Omental fat pad (tissue), 4 donors: ENCODE results near the gene SPATA31C2. TPM values are rescaled to one million over a fixed set of nuclear protein-coding genes. Genes with fewer than 3 reads are reported as not detected.
"Not testable (repeated sequence)": the region's sequence is repeated elsewhere in the genome, so short reads cannot be mapped to it uniquely, and the experiment has no call there.

Experiments used
- ATAC-seq: fragments of 150-250 bp; one replicate; pipeline ENCODE4 v1.9.1; 2016; ENCODE audit warnings: mild to moderate bottlenecking, moderate library complexity; ENCODE audit not compliant: low FRiP score
- DNase-seq: peaks from one replicate; pipeline ENCODE4 v3.0.0-alpha.2; 2019; ENCODE audit warnings: low spot score
- total RNA-seq, 4 donors: library from RNA; depleted of rRNA; stranded (reverse); fragments of >200 nt; gene quantifications; one replicate each; pipeline ENCODE4 v1.1.0, GENCODE V29; 2016
- TF ChIP-seq, protein P1 (sequence below), 3 donors: fragments of 450-650 bp; IDR thresholded peaks; one replicate each; pipeline ENCODE4 v1.5.1; 2016 to 2017; ENCODE audit warnings: antibody characterized with exemption in 3 of 3, mild to moderate bottlenecking in 3 of 3, moderate library complexity in 2 of 3

Gene SPATA31C2
- total RNA-seq, 4 donors from 2014 or later: not detected

DNA sequence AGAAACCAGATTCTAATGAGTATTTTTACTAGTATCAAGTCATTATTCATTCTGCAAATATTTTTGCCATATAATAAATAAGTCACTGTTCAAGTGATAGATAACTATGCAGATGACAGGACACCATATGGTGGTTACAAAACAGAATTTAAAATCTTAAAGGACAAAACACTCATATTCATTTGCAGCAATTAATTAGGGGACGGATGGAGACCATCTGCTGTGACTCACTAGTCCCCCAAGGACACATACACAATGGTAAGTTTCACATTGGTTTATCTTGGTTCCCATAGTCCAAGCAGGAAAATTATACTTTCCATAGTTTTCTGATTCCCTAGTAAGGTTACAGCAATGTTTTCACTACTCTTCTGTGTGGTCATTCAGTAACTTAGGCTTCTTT lies 28.4 kb upstream of the SPATA31C2 start:
- TF ChIP-seq, protein P1, sequence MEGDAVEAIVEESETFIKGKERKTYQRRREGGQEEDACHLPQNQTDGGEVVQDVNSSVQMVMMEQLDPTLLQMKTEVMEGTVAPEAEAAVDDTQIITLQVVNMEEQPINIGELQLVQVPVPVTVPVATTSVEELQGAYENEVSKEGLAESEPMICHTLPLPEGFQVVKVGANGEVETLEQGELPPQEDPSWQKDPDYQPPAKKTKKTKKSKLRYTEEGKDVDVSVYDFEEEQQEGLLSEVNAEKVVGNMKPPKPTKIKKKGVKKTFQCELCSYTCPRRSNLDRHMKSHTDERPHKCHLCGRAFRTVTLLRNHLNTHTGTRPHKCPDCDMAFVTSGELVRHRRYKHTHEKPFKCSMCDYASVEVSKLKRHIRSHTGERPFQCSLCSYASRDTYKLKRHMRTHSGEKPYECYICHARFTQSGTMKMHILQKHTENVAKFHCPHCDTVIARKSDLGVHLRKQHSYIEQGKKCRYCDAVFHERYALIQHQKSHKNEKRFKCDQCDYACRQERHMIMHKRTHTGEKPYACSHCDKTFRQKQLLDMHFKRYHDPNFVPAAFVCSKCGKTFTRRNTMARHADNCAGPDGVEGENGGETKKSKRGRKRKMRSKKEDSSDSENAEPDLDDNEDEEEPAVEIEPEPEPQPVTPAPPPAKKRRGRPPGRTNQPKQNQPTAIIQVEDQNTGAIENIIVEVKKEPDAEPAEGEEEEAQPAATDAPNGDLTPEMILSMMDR (IDR thresholded peaks at IDR 0.05): no peak
- no peak for DNase-seq
- no peak for ATAC-seq

DNA sequence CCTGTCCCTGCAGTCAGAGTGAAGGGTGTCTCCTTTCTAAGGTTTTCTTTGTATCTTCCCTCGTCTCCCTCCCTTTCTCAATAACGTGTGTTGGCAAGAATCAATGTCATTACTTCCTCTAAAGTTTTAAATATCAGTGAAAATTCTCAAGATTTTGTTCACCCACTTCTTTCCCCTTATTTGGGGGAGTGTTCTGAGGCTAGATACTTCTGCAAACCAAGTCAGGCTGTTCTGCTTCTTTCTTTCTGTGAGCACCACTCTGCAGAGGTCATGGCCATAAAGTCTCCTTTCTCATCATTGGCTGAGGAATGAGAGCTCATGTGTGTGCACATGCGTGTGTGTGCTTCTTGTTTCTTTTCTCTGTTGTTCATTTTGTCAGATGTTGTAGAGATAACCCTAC lies 26.6 kb upstream of the SPATA31C2 start:
- no peak for DNase-seq
- no peak for ATAC-seq
- TF ChIP-seq, protein P1 (IDR thresholded peaks at IDR 0.05): no peak

DNA sequence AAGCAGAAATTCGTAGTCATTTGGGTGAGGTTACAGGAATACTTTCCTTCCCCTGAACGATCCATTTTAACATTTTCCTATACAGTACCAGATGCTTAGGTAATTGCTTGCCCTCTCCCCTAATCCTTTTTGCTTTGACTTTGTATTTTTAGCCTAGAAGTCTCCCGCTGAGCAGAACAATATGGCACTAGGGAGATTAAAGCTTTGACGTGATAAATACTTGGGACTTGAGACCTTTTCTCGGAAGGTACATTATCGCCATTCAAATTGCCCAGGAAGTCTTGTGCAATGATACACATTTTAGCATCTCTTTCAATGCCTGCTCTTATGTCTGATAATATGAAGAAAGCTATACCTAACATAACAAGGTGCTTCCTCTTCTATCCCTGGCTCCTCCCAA lies 22.9 kb upstream of the SPATA31C2 start:
- no peak for ATAC-seq
- TF ChIP-seq, protein P1 (IDR thresholded peaks at IDR 0.05): no peak
- DNase-seq: no peak

DNA sequence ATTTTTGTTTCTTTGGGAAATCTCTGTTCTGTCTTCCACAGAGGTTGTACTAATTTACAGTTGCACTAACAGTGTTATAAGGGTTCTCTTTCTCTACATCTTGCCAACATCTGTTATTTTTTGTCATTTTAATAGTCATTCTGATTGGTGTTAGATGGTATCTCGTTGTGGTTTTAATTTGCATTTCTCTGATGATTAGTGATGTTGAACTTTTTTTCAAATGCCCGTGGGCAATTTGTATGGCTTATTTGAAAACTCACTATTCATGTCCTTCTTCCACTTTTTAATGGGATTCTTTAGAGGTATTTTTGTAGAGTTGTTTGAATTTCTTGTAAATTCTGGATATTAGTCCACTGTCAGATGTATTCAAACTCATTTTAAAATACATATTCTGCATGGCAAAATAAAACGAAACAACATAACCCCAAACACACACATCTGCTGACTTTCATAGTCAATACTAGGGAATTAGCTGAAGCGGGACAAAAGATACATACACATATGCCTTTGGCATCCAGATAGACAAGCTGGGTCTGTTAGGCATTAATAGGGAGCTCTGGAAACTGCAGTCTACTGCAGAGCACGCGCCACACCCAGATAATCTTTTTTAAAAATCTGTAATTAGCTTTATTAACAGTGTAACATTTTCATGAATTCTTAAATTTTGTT lies 5.8 kb upstream of the SPATA31C2 start:
- TF ChIP-seq, protein P1 (IDR thresholded peaks at IDR 0.05): no peak
- ATAC-seq (no peak), DNase-seq (no peak)

DNA sequence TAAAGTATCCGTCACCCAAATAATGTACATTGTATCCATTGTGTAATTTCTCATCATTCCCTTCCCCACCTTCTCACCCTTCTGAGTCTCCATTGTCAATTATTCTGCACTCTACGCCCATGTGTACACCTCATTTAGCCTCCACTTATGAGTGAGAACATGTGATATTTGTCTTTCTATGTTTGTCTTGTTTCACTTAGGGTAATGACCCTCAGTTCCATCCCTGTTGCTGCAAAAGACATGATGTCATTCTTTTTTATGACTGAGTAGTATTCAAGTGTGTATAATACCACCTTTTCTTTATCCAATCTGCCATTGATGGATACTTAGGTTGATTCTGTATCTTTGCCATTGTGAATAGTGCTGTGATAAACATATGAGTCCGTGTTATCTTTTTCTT lies 4.9 kb upstream of the SPATA31C2 start:
- DNase-seq (no peak), ATAC-seq (no peak)
- TF ChIP-seq, protein P1 (IDR thresholded peaks at IDR 0.05): no peak

DNA sequence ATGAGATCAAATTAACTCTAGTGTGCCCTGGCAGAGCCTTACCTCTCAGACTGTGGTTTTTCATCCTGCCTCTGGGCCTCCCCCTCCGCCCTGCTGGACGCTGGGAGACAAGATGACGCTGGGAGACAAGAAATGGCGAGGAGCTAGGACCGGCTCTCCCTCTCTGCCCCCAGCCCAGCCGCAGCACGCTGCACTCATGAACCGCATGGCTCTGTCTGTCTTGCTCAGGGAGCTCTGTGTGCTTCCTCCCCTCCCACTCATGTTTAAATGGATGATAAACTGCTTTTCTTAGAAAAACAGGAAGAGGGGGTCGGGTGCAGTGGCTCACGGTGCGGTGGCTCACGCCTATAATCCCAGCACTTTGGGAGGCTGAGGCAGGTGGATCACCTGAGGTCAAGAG lies 4.7 kb downstream of the SPATA31C2 start:
- not testable (repeated sequence) for ATAC-seq, DNase-seq

DNA sequence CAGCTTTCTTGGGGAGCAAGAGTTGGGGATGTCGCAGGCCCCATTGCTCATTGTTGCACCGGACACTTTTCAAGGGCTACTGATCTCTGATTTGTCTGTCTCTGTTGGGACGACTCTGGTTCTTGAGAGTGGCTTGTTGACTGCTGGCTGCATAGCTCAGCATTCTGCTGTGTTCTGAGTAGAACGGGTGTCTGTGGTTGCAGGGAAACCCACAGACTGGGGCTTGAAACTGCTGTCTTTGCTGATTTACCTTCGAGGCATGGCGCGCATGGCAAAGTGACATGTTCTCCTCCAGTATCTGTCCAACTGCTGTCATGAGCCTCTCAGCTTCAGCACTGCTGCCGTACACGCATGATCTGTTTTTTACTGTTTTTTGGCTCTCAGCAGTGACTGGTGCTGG lies 8.7 kb downstream of the SPATA31C2 start:
- not testable (repeated sequence) for ATAC-seq, DNase-seq

DNA sequence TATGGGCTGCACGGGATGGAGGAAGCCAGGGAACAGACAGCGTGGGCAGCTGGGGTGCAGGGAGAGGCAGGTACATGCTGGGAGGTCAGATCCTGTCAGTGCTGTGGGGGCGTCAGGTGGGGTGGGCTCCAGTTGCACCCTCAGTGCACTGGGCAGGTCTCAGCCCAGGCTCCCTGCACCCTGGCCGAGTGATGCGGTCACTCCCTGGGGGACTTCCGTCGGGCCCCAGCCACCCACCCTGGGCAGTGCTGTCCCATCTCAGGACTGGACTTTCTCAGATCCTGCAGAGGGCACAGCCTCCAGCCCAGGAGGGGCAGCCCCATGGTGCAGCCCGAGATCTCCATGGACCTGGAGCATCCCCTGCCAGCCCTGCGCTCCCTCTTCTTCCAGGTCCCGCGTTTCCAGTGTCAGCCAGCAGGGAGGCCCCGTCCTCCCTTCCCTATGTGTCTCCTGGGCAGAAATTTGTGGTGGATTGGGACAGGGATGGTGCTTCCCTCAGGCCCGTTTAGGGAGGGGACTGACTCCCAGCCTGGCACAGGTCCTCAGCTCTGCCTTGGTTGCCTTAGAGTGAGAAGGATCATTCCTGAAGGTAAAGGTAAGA lies 10.5 kb downstream of the SPATA31C2 start:
- ATAC-seq, DNase-seq: not testable (repeated sequence)

DNA sequence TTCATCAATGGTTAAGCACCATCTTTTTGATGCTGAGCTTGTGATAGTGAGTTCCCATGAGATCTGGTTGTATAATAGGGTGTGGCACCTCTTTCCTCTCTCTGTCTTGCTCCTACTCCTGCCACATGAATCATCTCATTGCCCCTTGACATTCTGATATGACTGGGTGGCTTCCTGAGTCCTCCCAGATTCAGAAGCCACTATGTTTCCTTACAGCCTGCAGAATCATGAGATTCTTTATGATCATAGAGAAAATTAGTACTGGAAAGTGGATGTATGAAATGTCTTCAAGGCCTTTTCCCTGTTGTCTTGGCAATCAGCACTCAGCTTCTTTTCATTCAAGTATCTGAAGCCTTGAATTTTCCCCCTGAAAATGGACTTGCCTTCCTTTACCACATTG lies 14.9 kb downstream of the SPATA31C2 start:
- DNase-seq, ATAC-seq: not testable (repeated sequence)

DNA sequence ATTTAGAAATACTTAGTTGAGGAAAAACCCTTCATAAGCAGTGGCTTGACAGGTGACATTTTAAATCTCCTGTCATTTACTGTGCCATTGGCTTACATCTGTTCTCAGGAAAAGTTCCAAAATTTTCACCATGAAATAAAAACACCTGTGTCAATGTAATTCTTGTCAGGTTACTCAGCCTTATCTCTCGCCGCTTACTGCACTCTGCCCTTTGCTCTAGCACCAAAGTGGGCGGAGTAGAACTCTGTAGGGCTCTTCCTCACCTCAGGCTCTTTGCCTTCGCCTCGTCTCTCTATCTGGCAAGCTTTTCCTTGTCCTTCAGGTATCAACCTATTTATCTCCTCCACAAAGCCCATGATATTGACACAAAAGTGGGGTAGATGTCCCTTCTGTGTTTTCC lies 20.2 kb downstream of the SPATA31C2 start:
- not testable (repeated sequence) for DNase-seq, ATAC-seq

DNA sequence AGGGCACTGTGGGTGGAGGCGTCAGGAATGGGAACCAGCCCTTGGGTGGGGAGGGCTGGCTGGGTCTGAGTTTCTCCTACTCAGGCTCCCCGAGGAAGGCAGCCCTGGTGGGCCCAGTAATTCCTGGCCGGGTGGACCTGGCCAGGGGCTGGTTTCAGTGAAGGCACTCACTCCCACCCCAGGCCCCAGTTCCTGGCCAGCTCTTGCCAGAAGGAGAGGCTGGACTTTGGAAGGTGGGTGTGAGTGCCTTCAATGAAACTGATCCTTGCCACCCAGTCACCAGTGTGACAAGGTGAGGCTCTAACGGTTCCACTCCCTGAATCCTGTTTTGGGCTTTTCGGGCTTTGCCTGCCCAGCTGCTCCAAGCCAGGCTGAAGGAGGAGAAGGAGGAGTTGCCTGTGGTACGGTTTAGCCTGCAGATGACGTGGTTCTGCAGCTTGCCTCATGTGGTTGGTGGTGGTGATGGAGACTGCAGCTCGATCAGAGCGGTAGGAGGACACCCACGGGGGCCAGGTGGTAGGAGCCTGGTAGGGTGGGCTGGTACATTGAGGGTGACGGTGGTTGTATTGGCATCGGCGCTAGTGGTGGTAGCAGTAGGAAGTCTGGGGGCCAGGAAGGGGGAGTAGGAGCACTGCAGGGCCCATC lies 23.2 kb downstream of the SPATA31C2 start:
- not testable (repeated sequence) for ATAC-seq, DNase-seq

DNA sequence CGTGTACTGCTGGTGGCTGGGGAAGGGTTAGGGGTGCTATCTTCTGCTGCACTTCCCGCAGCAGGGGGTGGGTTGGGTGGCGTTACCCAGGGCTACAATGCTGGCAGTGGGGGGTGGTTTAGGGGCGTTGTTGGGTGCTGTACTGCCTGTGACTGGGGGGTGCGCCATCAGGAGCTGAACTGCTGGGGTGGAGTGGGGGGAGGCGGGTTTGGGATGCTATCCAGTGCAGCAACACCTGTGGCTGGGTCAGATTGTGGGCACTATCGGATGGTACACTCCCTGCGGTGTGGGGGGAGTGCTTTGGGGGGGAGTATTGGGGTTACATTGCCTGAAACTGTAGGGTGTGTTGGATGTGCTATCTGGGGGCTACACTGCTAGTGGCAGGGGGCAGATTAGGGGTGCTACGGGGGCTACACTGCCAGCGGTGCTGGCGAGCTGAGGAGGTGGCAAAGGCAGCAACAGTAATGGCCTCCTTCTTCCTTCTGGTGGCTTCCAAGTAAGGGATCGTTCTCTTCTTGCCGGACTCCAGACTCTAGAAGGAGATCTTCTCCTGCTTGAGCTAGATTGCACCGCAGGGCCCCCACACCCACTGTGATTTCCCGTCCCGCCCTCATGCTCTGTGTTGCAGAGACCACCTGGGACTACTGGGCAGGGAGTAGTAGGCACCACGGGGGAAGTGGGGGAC lies 23.9 kb downstream of the SPATA31C2 start:
- ATAC-seq, DNase-seq: not testable (repeated sequence)
